Measurements from ENCODE around the gene SHISA9. TPM values are rescaled to one million over a fixed set of nuclear protein-coding genes. Genes with fewer than 3 reads are reported as not detected.

SHISA9 gene
- polyA plus RNA-seq, 1 of the 3 experiments (the other 2 are of a cell fraction) = 0.02 TPM

DNA sequence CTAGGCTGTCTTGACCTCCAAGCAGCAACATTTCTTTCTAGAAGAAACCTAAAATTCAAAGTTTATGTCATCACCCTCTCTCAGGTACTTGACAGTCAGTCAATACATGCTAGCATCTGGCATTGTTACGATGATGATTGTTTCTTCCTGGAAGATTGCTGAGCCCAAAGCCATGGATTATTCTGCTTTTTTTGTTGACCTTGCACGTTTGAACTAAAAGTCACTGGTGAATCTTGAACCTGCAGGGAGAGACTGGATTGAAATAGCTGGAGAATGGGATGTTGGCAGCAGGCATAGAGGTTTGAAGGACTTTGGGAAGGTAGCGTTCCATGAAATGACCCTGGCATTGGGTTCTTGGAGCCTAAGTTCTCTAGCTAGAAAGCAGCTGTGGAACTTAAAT lies 42.9 kb downstream of the SHISA9 start:
- Histone ChIP-seq H3K9me3 (no peaks in the 10 kb centered on the region), H3K9ac (no peak overlapping the region), H3K36me3 (replicated peaks in 1 of 2; ENCODE audit: control insufficient read depth in 1 of 2, insufficient read depth in 2 of 2, low read length in 1 of 2) (no peaks in the 10 kb centered on the region), H3K79me2 (ENCODE audit: insufficient read depth) (no peaks in the 10 kb centered on the region), H3K4me3 (ENCODE audit: low read depth in 2 of 2, low read length in 1 of 2) (no peak overlapping the region), H3F3A (replicated peaks; ENCODE audit: insufficient read depth) (no peaks in the 10 kb centered on the region), H3K27ac (ENCODE audit: low read depth in 2 of 2, low read length in 1 of 2) (no peak overlapping the region), H2AFZ (ENCODE audit: low read depth) (no peak overlapping the region), H3K27me3 (ENCODE audit: insufficient read depth) (no peaks in the 10 kb centered on the region), H4K20me1 (ENCODE audit: insufficient read depth) (no peaks in the 10 kb centered on the region), H3K4me1 (ENCODE audit: control insufficient read depth in 1 of 2, insufficient read depth in 2 of 2, low read depth in 1 of 2, low read length in 1 of 2) (no peaks in the 10 kb centered on the region), H3K4me2 (no peak overlapping the region), H3K9me2 (no peaks in the 10 kb centered on the region)
- ChIA-PET CTCF (no interaction called here), POLR2A (no interaction called here)
- no peak for DNase-seq
- WGBS (ENCODE audit: low lambda C conversion rate) = 33% methylated on average over 3 of the region's 3 CpGs
- no peak for TF ChIP-seq RXRA (IDR thresholded peaks at IDR 0.05; ENCODE audit: borderline replicate concordance, low read depth)

DNA sequence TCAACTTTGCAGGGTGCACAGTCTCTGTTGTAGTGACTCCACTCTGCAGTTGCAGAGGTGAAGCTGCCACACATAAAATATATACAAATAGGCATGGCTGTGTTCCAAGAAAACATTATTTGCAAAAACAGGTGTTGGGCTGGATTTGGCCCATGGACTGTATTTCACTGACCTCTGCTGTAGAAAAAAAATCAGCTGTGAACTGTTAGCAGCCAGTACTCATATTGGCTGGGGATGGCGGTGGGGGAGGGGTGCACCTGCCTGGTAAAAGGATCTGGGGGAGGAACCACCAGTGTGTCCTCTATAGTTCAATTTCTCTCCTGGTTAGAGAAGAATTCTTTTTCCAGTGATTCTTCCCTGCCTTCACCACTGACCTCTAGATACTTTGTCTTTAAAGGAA lies 50.0 kb downstream of the SHISA9 start:
- CTCF ChIA-PET = no interaction called here
- no peaks in the 10 kb centered on the region for H3K9me2 ChIP-seq
- H3K9me3 ChIP-seq = no peaks in the 10 kb centered on the region
- H3K36me3 ChIP-seq (replicated peaks in 1 of 2; ENCODE audit: control insufficient read depth in 1 of 2, insufficient read depth in 2 of 2, low read length in 1 of 2) = no peaks in the 10 kb centered on the region
- no peak for DNase-seq
- H4K20me1 ChIP-seq (ENCODE audit: insufficient read depth) = no peaks in the 10 kb centered on the region
- H3K4me2 ChIP-seq = no peak overlapping the region
- no peak overlapping the region for H3K27ac ChIP-seq (ENCODE audit: low read depth in 2 of 2, low read length in 1 of 2)
- TF ChIP-seq YY1 (IDR thresholded peaks at IDR 0.05; ENCODE audit: low read depth) (no peak), MXI1 (IDR thresholded peaks at IDR 0.05; ENCODE audit: low read depth, low read length) (no peak), FOXJ3 (CRISPR knock-in tag; IDR thresholded peaks at IDR 0.05) (no peak), JUND (IDR thresholded peaks at IDR 0.05) (no peak), SIN3A (IDR thresholded peaks at IDR 0.05; ENCODE audit: borderline replicate concordance, low read depth, low read length) (no peak), EZH2phosphoT487 (IDR thresholded peaks at IDR 0.05; ENCODE audit: borderline replicate concordance, low read depth) (no peak), TCF12 (IDR thresholded peaks at IDR 0.05) (no peak), CHD2 (IDR thresholded peaks at IDR 0.05; ENCODE audit: low read length, partially characterized antibody) (no peak), POLR2AphosphoS5 (IDR thresholded peaks at IDR 0.05; ENCODE audit: low read depth, low read length) (no peak), RCOR1 (IDR thresholded peaks at IDR 0.05; ENCODE audit: low read length) (no peak)
- TF ChIP-seq, protein P1, sequence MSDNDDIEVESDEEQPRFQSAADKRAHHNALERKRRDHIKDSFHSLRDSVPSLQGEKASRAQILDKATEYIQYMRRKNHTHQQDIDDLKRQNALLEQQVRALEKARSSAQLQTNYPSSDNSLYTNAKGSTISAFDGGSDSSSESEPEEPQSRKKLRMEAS (IDR thresholded peaks at IDR 0.05; ENCODE audit: low read depth) = no peak
- TF ChIP-seq, protein P2, sequence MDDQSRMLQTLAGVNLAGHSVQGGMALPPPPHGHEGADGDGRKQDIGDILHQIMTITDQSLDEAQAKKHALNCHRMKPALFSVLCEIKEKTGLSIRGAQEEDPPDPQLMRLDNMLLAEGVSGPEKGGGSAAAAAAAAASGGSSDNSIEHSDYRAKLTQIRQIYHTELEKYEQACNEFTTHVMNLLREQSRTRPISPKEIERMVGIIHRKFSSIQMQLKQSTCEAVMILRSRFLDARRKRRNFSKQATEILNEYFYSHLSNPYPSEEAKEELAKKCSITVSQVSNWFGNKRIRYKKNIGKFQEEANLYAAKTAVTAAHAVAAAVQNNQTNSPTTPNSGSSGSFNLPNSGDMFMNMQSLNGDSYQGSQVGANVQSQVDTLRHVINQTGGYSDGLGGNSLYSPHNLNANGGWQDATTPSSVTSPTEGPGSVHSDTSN (IDR thresholded peaks at IDR 0.05) = no peak
- TF ChIP-seq, protein P3, sequence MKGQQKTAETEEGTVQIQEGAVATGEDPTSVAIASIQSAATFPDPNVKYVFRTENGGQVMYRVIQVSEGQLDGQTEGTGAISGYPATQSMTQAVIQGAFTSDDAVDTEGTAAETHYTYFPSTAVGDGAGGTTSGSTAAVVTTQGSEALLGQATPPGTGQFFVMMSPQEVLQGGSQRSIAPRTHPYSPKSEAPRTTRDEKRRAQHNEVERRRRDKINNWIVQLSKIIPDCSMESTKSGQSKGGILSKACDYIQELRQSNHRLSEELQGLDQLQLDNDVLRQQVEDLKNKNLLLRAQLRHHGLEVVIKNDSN (IDR thresholded peaks at IDR 0.05; ENCODE audit: borderline replicate concordance, low read depth) = no peak
- TF ChIP-seq, protein P4, sequence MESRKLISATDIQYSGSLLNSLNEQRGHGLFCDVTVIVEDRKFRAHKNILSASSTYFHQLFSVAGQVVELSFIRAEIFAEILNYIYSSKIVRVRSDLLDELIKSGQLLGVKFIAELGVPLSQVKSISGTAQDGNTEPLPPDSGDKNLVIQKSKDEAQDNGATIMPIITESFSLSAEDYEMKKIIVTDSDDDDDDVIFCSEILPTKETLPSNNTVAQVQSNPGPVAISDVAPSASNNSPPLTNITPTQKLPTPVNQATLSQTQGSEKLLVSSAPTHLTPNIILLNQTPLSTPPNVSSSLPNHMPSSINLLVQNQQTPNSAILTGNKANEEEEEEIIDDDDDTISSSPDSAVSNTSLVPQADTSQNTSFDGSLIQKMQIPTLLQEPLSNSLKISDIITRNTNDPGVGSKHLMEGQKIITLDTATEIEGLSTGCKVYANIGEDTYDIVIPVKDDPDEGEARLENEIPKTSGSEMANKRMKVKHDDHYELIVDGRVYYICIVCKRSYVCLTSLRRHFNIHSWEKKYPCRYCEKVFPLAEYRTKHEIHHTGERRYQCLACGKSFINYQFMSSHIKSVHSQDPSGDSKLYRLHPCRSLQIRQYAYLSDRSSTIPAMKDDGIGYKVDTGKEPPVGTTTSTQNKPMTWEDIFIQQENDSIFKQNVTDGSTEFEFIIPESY (IDR thresholded peaks at IDR 0.05; ENCODE audit: borderline replicate concordance, low read depth) = no peak
- TF ChIP-seq, protein P5, sequence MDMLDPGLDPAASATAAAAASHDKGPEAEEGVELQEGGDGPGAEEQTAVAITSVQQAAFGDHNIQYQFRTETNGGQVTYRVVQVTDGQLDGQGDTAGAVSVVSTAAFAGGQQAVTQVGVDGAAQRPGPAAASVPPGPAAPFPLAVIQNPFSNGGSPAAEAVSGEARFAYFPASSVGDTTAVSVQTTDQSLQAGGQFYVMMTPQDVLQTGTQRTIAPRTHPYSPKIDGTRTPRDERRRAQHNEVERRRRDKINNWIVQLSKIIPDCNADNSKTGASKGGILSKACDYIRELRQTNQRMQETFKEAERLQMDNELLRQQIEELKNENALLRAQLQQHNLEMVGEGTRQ (IDR thresholded peaks at IDR 0.05; ENCODE audit: borderline replicate concordance, low read depth, low read length) = no peak
- no peaks in the 10 kb centered on the region for H3K27me3 ChIP-seq (ENCODE audit: insufficient read depth)
- no peaks in the 10 kb centered on the region for H3F3A ChIP-seq (replicated peaks; ENCODE audit: insufficient read depth)
- WGBS (ENCODE audit: low lambda C conversion rate) = 33% methylated on average over 1 of the region's 1 CpG
- no peak overlapping the region for H3K9ac ChIP-seq
- H2AFZ ChIP-seq (ENCODE audit: low read depth) = no peak overlapping the region
- no peak overlapping the region for H3K4me3 ChIP-seq (ENCODE audit: low read depth in 2 of 2, low read length in 1 of 2)
- no peaks in the 10 kb centered on the region for H3K79me2 ChIP-seq (ENCODE audit: insufficient read depth)
- H3K4me1 ChIP-seq (ENCODE audit: control insufficient read depth in 1 of 2, insufficient read depth in 2 of 2, low read depth in 1 of 2, low read length in 1 of 2) = no peaks in the 10 kb centered on the region
- POLR2A ChIA-PET = no interaction called here

Measured in SK-N-SH (cell line).